Myocyte (in vitro differentiated cells): ENCODE results near the gene PCK1. TPM values are rescaled to one million over a fixed set of nuclear protein-coding genes. Genes with fewer than 3 reads are reported as not detected.

Experiments used
- total RNA-seq: library from RNA; depleted of rRNA; stranded (reverse); fragments of >200 nt; gene quantifications from 2 replicates; pipeline ENCODE4 v1.2.3, GENCODE V29; 2014

The PCK1 gene
- total RNA-seq, 1 donor from 2014 or later: not detected

Other genes with a start within 250 kb of the PCK1 start
- not detected in 2 replicates for gene SPO11, start 231.3 kb upstream of the PCK1 start, total RNA-seq
- 22.1 and 28.2 TPM in 2 replicates for gene RAE1, start 209.9 kb upstream of the PCK1 start, total RNA-seq
- gene RBM38, start 169.7 kb upstream of the PCK1 start, total RNA-seq: 8.7 and 11.6 TPM in 2 replicates
- gene CTCFL, start 36.0 kb upstream of the PCK1 start, total RNA-seq: not detected in 2 replicates
- gene ZBP1, start 59.3 kb downstream of the PCK1 start, total RNA-seq: 0.29 and 0.47 TPM in 2 replicates
- 7.4 and 8.8 TPM in 2 replicates for gene PMEPA1, start 148.9 kb downstream of the PCK1 start, total RNA-seq